DOHH2 (cell line): Measurements from ENCODE around the gene RNF224.

Source experiments
- CTCF ChIP-seq: fragments of 200-600 bp; sonication (generic); IDR thresholded peaks from one replicate; pipeline ENCODE4 v1.5.1; 2014; ENCODE audit warnings: antibody characterized with exemption, mild to moderate bottlenecking, low read depth, low read length; ENCODE audit not compliant: poor library complexity, severe bottlenecking
- EZH2phosphoT487 ChIP-seq: fragments of 200-600 bp; sonication (generic); IDR thresholded peaks from 2 replicates; pipeline ENCODE4 v1.6.1; 2017; ENCODE audit warnings: borderline replicate concordance, mild to moderate bottlenecking, antibody characterized with exemption, low read length, moderate library complexity, mixed read lengths

GRCh38 chr9:137192859-137193258 lies 34.4 kb upstream of the RNF224 start:
- TF ChIP-seq EZH2phosphoT487, result no peak
- TF ChIP-seq CTCF, result no peak
